Natural killer cell (primary cell): ENCODE measurements around the gene ARMC5. TPM values are rescaled to one million over a fixed set of nuclear protein-coding genes. Genes with fewer than 3 reads are reported as not detected.
A peak's percentile ranks its signal among the peaks of the same experiment; 100 is the strongest.

Source experiments
- ATAC-seq, 3 donors: fragments of 150-1000 bp in 2 of 3; fragments of 200-7000 bp in 1 of 3; cut with Tn5 transposase; 1 replicate in 1 of 3; 2 replicates in 2 of 3; pipeline ENCODE4 v1.10.0; 2021; ENCODE audit warnings: mild to moderate bottlenecking in 2 of 3, moderate library complexity in 2 of 3
- DNase-seq, 2 donors: peaks; one replicate each; pipeline versions ENCODE4 v3.0.0 to v3.0.0-alpha.2; 2013 to 2021; ENCODE audit warnings: mixed read lengths in 1 of 2
- H3K27ac ChIP-seq: one replicate; pipeline ENCODE4 v1.5.1; 2013; ENCODE audit warnings: mild to moderate bottlenecking, low read length
- H3K27me3 ChIP-seq: one replicate; pipeline ENCODE4 v1.6.1; 2013; ENCODE audit warnings: low read length; ENCODE audit not compliant: control insufficient read depth, insufficient read depth
- H3K36me3 ChIP-seq: one replicate; pipeline ENCODE4 v1.6.1; 2013; ENCODE audit warnings: low read length; ENCODE audit not compliant: control insufficient read depth, insufficient read depth
- H3K4me1 ChIP-seq: one replicate; pipeline ENCODE4 v1.6.1; 2013; ENCODE audit warnings: low read length; ENCODE audit not compliant: control insufficient read depth, insufficient read depth
- H3K4me3 ChIP-seq: one replicate; pipeline ENCODE4 v1.5.1; 2013; ENCODE audit warnings: low read length
- H3K9me3 ChIP-seq: one replicate; pipeline ENCODE4 v1.6.1; 2013; ENCODE audit warnings: low read length; ENCODE audit not compliant: control insufficient read depth, insufficient read depth
- H3K27ac Mint-ChIP-seq, 2 donors: one replicate each; pipeline ENCODE4 v1.8.0; 2022; ENCODE audit warnings: mild to moderate bottlenecking in 2 of 2, mixed read lengths in 2 of 2, moderate library complexity in 1 of 2
- H3K27me3 Mint-ChIP-seq, 2 donors: one replicate each; pipeline ENCODE4 v1.8.0; 2022; ENCODE audit warnings: low read depth in 2 of 2, mixed read lengths in 2 of 2
- H3K36me3 Mint-ChIP-seq: one replicate; pipeline ENCODE4 v1.8.0; 2022; ENCODE audit warnings: mixed read lengths
- H3K4me1 Mint-ChIP-seq, 2 donors: one replicate each; pipeline ENCODE4 v1.8.0; 2022; ENCODE audit warnings: mixed read lengths in 2 of 2
- H3K4me3 Mint-ChIP-seq: one replicate; pipeline ENCODE4 v1.8.0; 2022; ENCODE audit warnings: mild to moderate bottlenecking, moderate library complexity, mixed read lengths
- H3K9me3 Mint-ChIP-seq, 2 donors: one replicate each; pipeline ENCODE4 v1.8.0; 2022; ENCODE audit warnings: mixed read lengths in 2 of 2
- CTCF ChIP-seq: fragments of 200-600 bp; IDR thresholded peaks from one replicate; pipeline ENCODE4 v1.8.0; 2022; ENCODE audit warnings: antibody characterized with exemption
- WGBS: methylation state at CpG from one replicate; pipeline ENCODE4 v1.1.7; 2013; ENCODE audit warnings: missing lambda C conversion rate; ENCODE audit not compliant: insufficient coverage; 5-methylcytosine and 5-hydroxymethylcytosine counted together
- intact Hi-C: fragments of 100-400 bp; cut with micrococcal nuclease; formaldehyde crosslinking; loops from one replicate; pipeline ENCODE4 v1.14.2; 2022
- total RNA-seq, 4 donors: library from RNA; stranded (reverse); fragments of 120-200 nt in 1 of 4; gene quantifications; one replicate each; pipeline versions ENCODE4 v1.2.3 to v1.2.4, GENCODE V29; 2013 to 2022

Gene ARMC5
- total RNA-seq, 3 donors from 2014 or later (not counting 1 experiment from before 2014, with no cell fraction given), result 10.4 to 22.8 (median 16.6) TPM

GRCh38 chr16:31505483-31505882 lies 46.2 kb downstream of the ARMC5 start:
- peaks cover 27% of the 10 kb centered on the region for H3K4me1 ChIP-seq
- no peaks in the 10 kb centered on the region for H3K9me3 Mint-ChIP-seq
- peaks cover 31 to 38% of the 10 kb centered on the region in 2 donors for H3K4me1 Mint-ChIP-seq
- no peak overlapping the region for H3K4me3 Mint-ChIP-seq
- no peaks in the 10 kb centered on the region for H3K9me3 ChIP-seq
- no peak overlapping the region for H3K4me3 ChIP-seq
- H3K36me3 ChIP-seq, result no peaks in the 10 kb centered on the region
- H3K27ac Mint-ChIP-seq, result peak overlapping the region; percentile 50 to 71
- H3K27me3 Mint-ChIP-seq, result no peaks in the 10 kb centered on the region
- no peak overlapping the region for H3K27ac ChIP-seq
- no peak for DNase-seq
- ATAC-seq, result no peak
- no peaks in the 10 kb centered on the region for H3K27me3 ChIP-seq
- 49% methylated on average over 3 of the region's 4 CpGs for WGBS
- H3K36me3 Mint-ChIP-seq, result no peaks in the 10 kb centered on the region
- no peak for TF ChIP-seq CTCF
- intact Hi-C loops, result loop anchor here (5.0 kb wide), 1 partner anchor 367 kb away; the partner anchor contains the start of gene ZNF267

GRCh38 chr16:31507617-31507928 lies 48.3 kb downstream of the ARMC5 start:
- intact Hi-C loops, result loop anchor here (5.0 kb wide), 1 partner anchor 365 kb away; the partner anchor contains the start of gene ZNF267
- H3K4me1 ChIP-seq, result peaks cover 27% of the 10 kb centered on the region
- Mint-ChIP-seq H3K9me3 (no peaks in the 10 kb centered on the region), H3K4me1 (peaks cover 32 to 38% of the 10 kb centered on the region in 2 donors), H3K4me3 (peak overlapping the region; percentile 87), H3K27me3 (no peaks in the 10 kb centered on the region), H3K27ac (peak overlapping the region; percentile 91 to 92), H3K36me3 (no peaks in the 10 kb centered on the region)
- no peaks in the 10 kb centered on the region for H3K9me3 ChIP-seq
- H3K4me3 ChIP-seq, result peak overlapping the region; percentile 89
- peak in 1 of 2 donors; percentile 44 for DNase-seq
- no peaks in the 10 kb centered on the region for H3K27me3 ChIP-seq
- no peak for ATAC-seq
- 10% methylated on average over 12 of the region's 12 CpGs for WGBS
- H3K36me3 ChIP-seq, result no peaks in the 10 kb centered on the region
- peak overlapping the region; percentile 87 for H3K27ac ChIP-seq
- no peak for TF ChIP-seq CTCF

- under 1% methylated on average over 65 of the region's 65 CpGs for WGBS
- peaks cover 32 to 38% of the 10 kb centered on the region in 2 donors for H3K4me1 Mint-ChIP-seq
- peak within 1 kb of the TSS; percentile 91 to 92 for H3K27ac Mint-ChIP-seq
- H3K36me3 ChIP-seq, result no peaks in the 10 kb centered on the region
- no peaks in the 10 kb centered on the region for H3K9me3 ChIP-seq
- H3K27me3 Mint-ChIP-seq, result no peaks in the 10 kb centered on the region
- DNase-seq (peak; percentile 80 to 88), ATAC-seq (peak; percentile 92 to 94 (median 93))
- H3K27me3 ChIP-seq, result no peaks in the 10 kb centered on the region
- H3K4me3 ChIP-seq, result peak within 1 kb of the TSS; percentile 89
- TF ChIP-seq CTCF, result no peak
- no peaks in the 10 kb centered on the region for H3K36me3 Mint-ChIP-seq
- no peaks in the 10 kb centered on the region for H3K9me3 Mint-ChIP-seq
- H3K4me3 Mint-ChIP-seq, result peak within 1 kb of the TSS; percentile 87
- H3K27ac ChIP-seq, result peak within 1 kb of the TSS; percentile 87
- peaks cover 27% of the 10 kb centered on the region for H3K4me1 ChIP-seq
- intact Hi-C loops, result loop anchor here (5.0 kb wide), 1 partner anchor 364 kb away; the partner anchor contains the start of gene ZNF267
These were observed 48.8 kb downstream of the ARMC5 start, which contains the start of gene RUSF1 for GRCh38 chr16:31507929-31508705. RUSF1 (minus strand) TSS chr16:31508391; CDS start chr16:31508373, 18 bp downstream.
